ENCODE measurements around the gene FMN1.
A peak's percentile ranks its signal among the peaks of the same experiment; 100 is the strongest.

The FMN1 gene

GRCh38 chr15:33099213-33099612 is 95.3 kb downstream of the FMN1 start:
- no peak overlapping the region for H3K27ac ChIP-seq
- DNase-seq (ENCODE audit: low spot score): no peak
- ChIA-PET CTCF (no interaction called here), POLR2A (ENCODE audit: low non-redundant PET) (no interaction called here)
- TF ChIP-seq, protein P1, sequence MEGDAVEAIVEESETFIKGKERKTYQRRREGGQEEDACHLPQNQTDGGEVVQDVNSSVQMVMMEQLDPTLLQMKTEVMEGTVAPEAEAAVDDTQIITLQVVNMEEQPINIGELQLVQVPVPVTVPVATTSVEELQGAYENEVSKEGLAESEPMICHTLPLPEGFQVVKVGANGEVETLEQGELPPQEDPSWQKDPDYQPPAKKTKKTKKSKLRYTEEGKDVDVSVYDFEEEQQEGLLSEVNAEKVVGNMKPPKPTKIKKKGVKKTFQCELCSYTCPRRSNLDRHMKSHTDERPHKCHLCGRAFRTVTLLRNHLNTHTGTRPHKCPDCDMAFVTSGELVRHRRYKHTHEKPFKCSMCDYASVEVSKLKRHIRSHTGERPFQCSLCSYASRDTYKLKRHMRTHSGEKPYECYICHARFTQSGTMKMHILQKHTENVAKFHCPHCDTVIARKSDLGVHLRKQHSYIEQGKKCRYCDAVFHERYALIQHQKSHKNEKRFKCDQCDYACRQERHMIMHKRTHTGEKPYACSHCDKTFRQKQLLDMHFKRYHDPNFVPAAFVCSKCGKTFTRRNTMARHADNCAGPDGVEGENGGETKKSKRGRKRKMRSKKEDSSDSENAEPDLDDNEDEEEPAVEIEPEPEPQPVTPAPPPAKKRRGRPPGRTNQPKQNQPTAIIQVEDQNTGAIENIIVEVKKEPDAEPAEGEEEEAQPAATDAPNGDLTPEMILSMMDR (conservative IDR thresholded peaks at IDR 0.05; ENCODE audit: low read depth): no peak

- peak; percentile 34 for DNase-seq (ENCODE audit: low spot score)
- ChIA-PET POLR2A (ENCODE audit: low non-redundant PET) (no interaction called here), CTCF (interaction anchor here (0.7 kb wide), 1 partner anchor 12 kb away, joined by 4 read pairs; no protein-coding TSS in a partner anchor)
- TF ChIP-seq, protein P1 (conservative IDR thresholded peaks at IDR 0.05; ENCODE audit: low read depth): no peak
- no peak overlapping the region for H3K27ac ChIP-seq
Observed at GRCh38 chr15:33098094-33099058, 96.1 kb downstream of the FMN1 start.

DNA sequence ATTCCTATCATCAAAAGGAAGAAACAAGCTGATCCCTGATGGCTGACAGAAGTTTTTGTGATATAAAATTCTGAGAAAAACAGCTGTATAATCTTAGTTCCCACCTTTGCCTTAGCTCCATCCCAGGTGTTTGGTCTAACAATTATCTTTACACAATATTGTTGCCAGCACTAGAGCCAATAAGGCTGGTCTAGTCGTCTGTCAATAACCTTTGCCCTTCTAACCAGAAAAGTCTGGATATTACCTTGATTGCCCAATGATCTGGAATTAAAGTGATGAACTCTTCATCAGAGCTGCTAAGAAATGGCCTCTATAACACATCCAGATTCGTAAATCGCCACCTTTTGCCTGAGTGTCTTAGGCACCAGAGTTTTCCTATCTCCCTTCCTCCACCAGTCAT is 98.4 kb downstream of the FMN1 start:
- ChIA-PET CTCF (no interaction called here), POLR2A (ENCODE audit: low non-redundant PET) (no interaction called here)
- no peak overlapping the region for H3K27ac ChIP-seq
- DNase-seq (ENCODE audit: low spot score): no peak
- TF ChIP-seq, protein P1 (conservative IDR thresholded peaks at IDR 0.05; ENCODE audit: low read depth): no peak

DNA sequence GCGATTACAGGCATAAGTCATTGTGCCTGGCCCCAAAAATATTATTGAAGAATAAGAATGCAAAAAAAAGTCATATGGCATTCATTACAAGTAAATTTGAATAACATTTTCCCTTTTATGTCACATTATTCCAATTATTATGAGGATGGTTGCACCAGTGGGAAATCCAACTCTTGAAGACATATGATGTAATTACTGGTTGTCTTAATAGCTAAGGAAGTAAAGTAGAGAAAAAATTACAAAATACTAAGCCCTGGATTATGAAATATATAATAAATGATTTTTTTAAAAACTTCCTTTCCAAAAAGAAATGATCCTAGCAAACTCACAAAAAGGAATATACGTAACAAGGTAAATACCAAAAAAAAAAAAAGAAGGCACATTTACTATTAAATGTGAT is 98.9 kb downstream of the FMN1 start:
- ChIA-PET POLR2A (ENCODE audit: low non-redundant PET) (no interaction called here), CTCF (no interaction called here)
- no peak overlapping the region for H3K27ac ChIP-seq
- TF ChIP-seq, protein P1 (conservative IDR thresholded peaks at IDR 0.05; ENCODE audit: low read depth): no peak
- no peak for DNase-seq (ENCODE audit: low spot score)

DNA sequence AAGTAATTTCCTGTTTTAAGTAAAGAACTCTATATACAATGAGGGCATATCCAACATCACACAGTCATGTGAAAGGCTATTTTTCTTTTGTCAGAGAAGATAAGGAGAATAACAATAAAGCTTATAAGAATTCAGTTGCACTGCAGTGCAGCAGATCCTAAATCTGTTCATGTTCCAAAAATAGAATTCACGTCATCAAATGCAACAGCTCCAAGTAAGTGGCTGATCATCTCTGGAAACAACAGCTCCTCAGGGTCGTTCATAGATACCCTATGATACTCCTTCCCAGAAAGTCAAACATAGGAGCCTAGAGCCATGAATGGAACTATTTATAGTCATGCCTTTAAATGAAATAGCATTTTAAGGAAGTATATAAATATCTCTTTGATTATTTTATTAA is 100.2 kb downstream of the FMN1 start:
- TF ChIP-seq, protein P1 (conservative IDR thresholded peaks at IDR 0.05; ENCODE audit: low read depth): no peak
- no peak for DNase-seq (ENCODE audit: low spot score)
- no peak overlapping the region for H3K27ac ChIP-seq
- ChIA-PET CTCF (no interaction called here), POLR2A (ENCODE audit: low non-redundant PET) (no interaction called here)

DNA sequence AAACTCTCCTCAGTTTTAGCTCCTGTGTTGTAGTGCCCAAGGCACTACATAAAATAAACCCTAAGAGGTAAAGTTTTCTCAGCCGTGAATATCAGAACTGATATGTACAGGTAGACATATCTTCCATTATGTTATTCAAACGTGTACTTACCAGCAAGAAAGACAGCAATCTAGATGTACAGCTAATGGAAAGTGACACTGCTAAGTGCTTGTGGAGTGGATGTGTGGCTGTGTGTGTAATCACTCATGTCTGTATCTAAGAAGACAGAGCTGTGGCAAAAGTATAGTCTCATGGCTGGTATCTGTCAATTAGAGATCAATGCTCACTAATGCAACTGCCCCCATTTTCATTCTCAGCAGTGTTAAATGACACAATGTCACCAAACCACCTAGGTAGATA is 101.3 kb downstream of the FMN1 start:
- DNase-seq (ENCODE audit: low spot score): no peak
- no peak overlapping the region for H3K27ac ChIP-seq
- POLR2A ChIA-PET (ENCODE audit: low non-redundant PET): no interaction called here
- TF ChIP-seq, protein P1 (conservative IDR thresholded peaks at IDR 0.05; ENCODE audit: low read depth): no peak
- CTCF ChIA-PET: no interaction called here
